Body of pancreas (tissue), 4 donors: ENCODE data around the gene RTBDN.

Source experiments
- POLR2A ChIP-seq, 3 donors: fragments of 450-650 bp; IDR thresholded peaks; one replicate each; pipeline ENCODE4 v1.6.1; 2016; ENCODE audit warnings: antibody characterized with exemption in 3 of 3, mild to moderate bottlenecking in 2 of 3
- TF ChIP-seq, protein P1 (sequence below), 7 experiments: fragments of 450-650 bp in 4 of 7; fragments of 200-600 bp in 3 of 7; sonication (generic) in 3 of 7; IDR thresholded peaks; one replicate each; pipeline ENCODE4 v1.5.1; 2016 to 2019; ENCODE audit warnings: antibody characterized with exemption in 7 of 7

DNA sequence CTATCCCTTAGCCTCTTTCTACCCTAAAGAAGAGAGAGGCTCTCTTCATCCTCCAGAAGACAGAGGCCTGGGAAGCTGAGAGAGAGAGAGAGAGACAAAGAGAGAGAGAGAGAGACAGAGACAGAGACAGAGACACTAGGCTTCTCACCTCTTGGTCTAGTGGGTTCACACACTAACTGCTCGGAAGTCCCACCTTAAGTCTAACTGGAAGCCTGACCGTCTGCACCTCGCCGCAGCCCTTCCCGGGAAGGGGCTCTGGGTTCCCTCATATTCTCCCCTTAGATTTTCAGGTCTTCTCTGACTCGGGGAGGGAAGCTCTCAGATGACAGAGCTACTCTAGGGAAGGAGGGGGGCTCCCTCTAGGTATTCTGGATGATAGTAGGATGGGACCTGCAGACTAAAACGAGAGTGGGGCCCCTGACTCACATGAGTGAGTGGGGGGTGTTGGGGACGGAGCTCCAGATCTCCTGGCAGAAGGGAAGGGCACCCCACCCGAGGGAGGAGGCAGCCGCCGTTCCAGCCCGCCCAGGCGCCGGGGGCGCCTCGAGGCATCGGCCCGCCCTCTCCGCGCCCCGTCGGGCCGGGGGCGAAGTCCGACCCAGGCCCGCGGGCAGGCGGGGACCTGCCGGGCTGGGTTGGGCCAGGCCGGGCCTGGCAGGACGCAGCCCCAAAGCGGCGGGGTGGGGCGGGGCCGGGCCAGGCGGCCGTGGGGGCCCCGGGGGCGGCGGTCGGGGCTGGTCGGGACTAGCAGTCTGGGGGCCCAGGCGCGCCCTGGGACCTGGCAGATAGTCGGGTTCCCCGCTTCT lies 45.1 kb downstream of the RTBDN start:
- TF ChIP-seq, protein P1, sequence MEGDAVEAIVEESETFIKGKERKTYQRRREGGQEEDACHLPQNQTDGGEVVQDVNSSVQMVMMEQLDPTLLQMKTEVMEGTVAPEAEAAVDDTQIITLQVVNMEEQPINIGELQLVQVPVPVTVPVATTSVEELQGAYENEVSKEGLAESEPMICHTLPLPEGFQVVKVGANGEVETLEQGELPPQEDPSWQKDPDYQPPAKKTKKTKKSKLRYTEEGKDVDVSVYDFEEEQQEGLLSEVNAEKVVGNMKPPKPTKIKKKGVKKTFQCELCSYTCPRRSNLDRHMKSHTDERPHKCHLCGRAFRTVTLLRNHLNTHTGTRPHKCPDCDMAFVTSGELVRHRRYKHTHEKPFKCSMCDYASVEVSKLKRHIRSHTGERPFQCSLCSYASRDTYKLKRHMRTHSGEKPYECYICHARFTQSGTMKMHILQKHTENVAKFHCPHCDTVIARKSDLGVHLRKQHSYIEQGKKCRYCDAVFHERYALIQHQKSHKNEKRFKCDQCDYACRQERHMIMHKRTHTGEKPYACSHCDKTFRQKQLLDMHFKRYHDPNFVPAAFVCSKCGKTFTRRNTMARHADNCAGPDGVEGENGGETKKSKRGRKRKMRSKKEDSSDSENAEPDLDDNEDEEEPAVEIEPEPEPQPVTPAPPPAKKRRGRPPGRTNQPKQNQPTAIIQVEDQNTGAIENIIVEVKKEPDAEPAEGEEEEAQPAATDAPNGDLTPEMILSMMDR (IDR thresholded peaks at IDR 0.05), result no peak
- no peak for TF ChIP-seq POLR2A (IDR thresholded peaks at IDR 0.05)
